PFSK-1 (cell line): ENCODE results near the gene HOXB6.

ENCODE experiments used
- FOXP2 ChIP-seq: optimal IDR thresholded peaks from 2 replicates; pipeline ENCODE3; 2011; ENCODE audit warnings: borderline replicate concordance, control low read depth, inconsistent platforms; ENCODE audit not compliant: insufficient read depth; ENCODE audit errors: extremely low read length, extremely low read depth
- POLR2AphosphoS5 ChIP-seq: IDR thresholded peaks from 2 replicates; pipeline ENCODE4 v1.6.1; 2012; ENCODE audit warnings: low read depth, mild to moderate bottlenecking, control low read depth, low read length, moderate library complexity
- REST ChIP-seq, 2 experiments: IDR thresholded peaks; 2 replicates each; pipeline versions ENCODE4 v1.6.1 to v1.8.0; 2011 to 2012; ENCODE audit warnings: low read depth in 2 of 2, low read length in 2 of 2, control low read depth in 1 of 2, inconsistent platforms in 1 of 2, mild to moderate bottlenecking in 1 of 2, moderate library complexity in 1 of 2; ENCODE audit not compliant: insufficient read depth in 1 of 2
- SIN3A ChIP-seq: IDR thresholded peaks from 2 replicates; pipeline ENCODE4 v1.6.1; 2012; ENCODE audit warnings: mild to moderate bottlenecking, low read length, moderate library complexity, borderline replicate concordance; ENCODE audit not compliant: insufficient read depth
- TAF1 ChIP-seq: IDR thresholded peaks from 2 replicates; pipeline ENCODE4 v1.6.1; 2012; ENCODE audit warnings: low read length, control low read depth, borderline replicate concordance; ENCODE audit not compliant: insufficient read depth

Gene HOXB6

GRCh38 chr17:48588528-48588927 is 16.3 kb downstream of the HOXB6 start:
- TF ChIP-seq SIN3A (no peak), POLR2AphosphoS5 (no peak), TAF1 (no peak), FOXP2 (no peak), REST (IDR thresholded peaks at IDR 0.05; ENCODE audit: insufficient read depth in 1 of 2, low read depth in 2 of 2, low read length in 2 of 2) (no peak)

GRCh38 chr17:48588074-48588415 is 16.7 kb downstream of the HOXB6 start:
- no peak for TF ChIP-seq SIN3A
- no peak for TF ChIP-seq TAF1
- no peak for TF ChIP-seq POLR2AphosphoS5
- no peak for TF ChIP-seq REST (IDR thresholded peaks at IDR 0.05; ENCODE audit: insufficient read depth in 1 of 2, low read depth in 2 of 2, low read length in 2 of 2)
- TF ChIP-seq FOXP2, result no peak

GRCh38 chr17:48587276-48588073 is 17.3 kb downstream of the HOXB6 start:
- TF ChIP-seq FOXP2 (no peak), POLR2AphosphoS5 (no peak), SIN3A (no peak), TAF1 (no peak), REST (IDR thresholded peaks at IDR 0.05; ENCODE audit: insufficient read depth in 1 of 2, low read depth in 2 of 2, low read length in 2 of 2) (no peak)

- TF ChIP-seq TAF1, result no peak
Measured at GRCh38 chr17:48586355-48587258, 18.2 kb downstream of the HOXB6 start.

GRCh38 chr17:48584223-48584741 is 20.5 kb downstream of the HOXB6 start:
- no peak for TF ChIP-seq FOXP2
- TF ChIP-seq POLR2AphosphoS5, result no peak
- no peak for TF ChIP-seq TAF1
- TF ChIP-seq REST (IDR thresholded peaks at IDR 0.05; ENCODE audit: insufficient read depth in 1 of 2, low read depth in 2 of 2, low read length in 2 of 2), result no peak
- TF ChIP-seq SIN3A, result no peak
